Measurements from ENCODE around the gene ATXN1. TPM values are rescaled to one million over a fixed set of nuclear protein-coding genes. Genes with fewer than 3 reads are reported as not detected.

The ATXN1 gene
- polyA plus RNA-seq, 1 donor (not counting 4 experiments of a cell fraction or from before 2014, with no cell fraction given): 9.7 TPM

GRCh38 chr6:16713597-16713996 lies 47.7 kb downstream of the ATXN1 start:
- TF ChIP-seq, protein P1, sequence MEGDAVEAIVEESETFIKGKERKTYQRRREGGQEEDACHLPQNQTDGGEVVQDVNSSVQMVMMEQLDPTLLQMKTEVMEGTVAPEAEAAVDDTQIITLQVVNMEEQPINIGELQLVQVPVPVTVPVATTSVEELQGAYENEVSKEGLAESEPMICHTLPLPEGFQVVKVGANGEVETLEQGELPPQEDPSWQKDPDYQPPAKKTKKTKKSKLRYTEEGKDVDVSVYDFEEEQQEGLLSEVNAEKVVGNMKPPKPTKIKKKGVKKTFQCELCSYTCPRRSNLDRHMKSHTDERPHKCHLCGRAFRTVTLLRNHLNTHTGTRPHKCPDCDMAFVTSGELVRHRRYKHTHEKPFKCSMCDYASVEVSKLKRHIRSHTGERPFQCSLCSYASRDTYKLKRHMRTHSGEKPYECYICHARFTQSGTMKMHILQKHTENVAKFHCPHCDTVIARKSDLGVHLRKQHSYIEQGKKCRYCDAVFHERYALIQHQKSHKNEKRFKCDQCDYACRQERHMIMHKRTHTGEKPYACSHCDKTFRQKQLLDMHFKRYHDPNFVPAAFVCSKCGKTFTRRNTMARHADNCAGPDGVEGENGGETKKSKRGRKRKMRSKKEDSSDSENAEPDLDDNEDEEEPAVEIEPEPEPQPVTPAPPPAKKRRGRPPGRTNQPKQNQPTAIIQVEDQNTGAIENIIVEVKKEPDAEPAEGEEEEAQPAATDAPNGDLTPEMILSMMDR (optimal IDR thresholded peaks at IDR 0.05 in 1 of 3, IDR thresholded peaks at IDR 0.05 in 1 of 3, conservative IDR thresholded peaks at IDR 0.05 in 1 of 3; ENCODE audit: extremely low read depth in 1 of 3, insufficient read depth in 2 of 3, low read length in 3 of 3): no peak
- no peak for TF ChIP-seq EZH2 (IDR thresholded peaks at IDR 0.05; ENCODE audit: low read length)
- H3K9me3 ChIP-seq (ENCODE audit: control insufficient read depth, low read depth, low read length): no peaks in the 10 kb centered on the region
- FAIRE-seq: no peak
- H3K4me2 ChIP-seq (ENCODE audit: control insufficient read depth, extremely low read depth, insufficient read depth, low read depth, low read length): peak overlapping the region; percentile 81
- dilution Hi-C loops (cut with MboI; ENCODE audit: extremely low pct_ligation_motif_present, low sequenced_read_pairs): no loop called here
- peaks cover 0 to 7% of the 10 kb centered on the region in 2 experiments for H3K36me3 ChIP-seq (ENCODE audit: control insufficient read depth in 2 of 2, extremely low read depth in 1 of 2, insufficient read depth in 2 of 2, low read length in 2 of 2)
- H3K9me1 ChIP-seq (ENCODE audit: control insufficient read depth, extremely low read depth, insufficient read depth, low read length): no peaks in the 10 kb centered on the region
- no peak for DNase-seq (ENCODE audit: low read depth, low spot score)
- peaks cover 6% of the 10 kb centered on the region for H3K79me2 ChIP-seq (ENCODE audit: control insufficient read depth, insufficient read depth, low read length)
- peak overlapping the region; percentile 96 for H3K27ac ChIP-seq (ENCODE audit: control insufficient read depth, insufficient read depth, low read length)
- no peak overlapping the region for H2AFZ ChIP-seq (ENCODE audit: control insufficient read depth, low read length)
- H3K4me1 ChIP-seq (ENCODE audit: control insufficient read depth, extremely low read depth, insufficient read depth, low read length): peaks cover 36% of the 10 kb centered on the region
- H3K4me3 ChIP-seq (ENCODE audit: control insufficient read depth in 2 of 3, extremely low read depth in 1 of 3, insufficient read depth in 2 of 3, low read depth in 1 of 3, low read length in 3 of 3): peak overlapping the region; percentile 5 to 50 (median 27)
- no peaks in the 10 kb centered on the region for H3K27me3 ChIP-seq (ENCODE audit: control insufficient read depth, extremely low read depth, insufficient read depth, low read length)
- peak overlapping the region; percentile 80 for H3K9ac ChIP-seq (ENCODE audit: control insufficient read depth, extremely low read depth, insufficient read depth, low read length)
- H4K20me1 ChIP-seq (ENCODE audit: control insufficient read depth, extremely low read depth, insufficient read depth, low read length): no peaks in the 10 kb centered on the region

DNA sequence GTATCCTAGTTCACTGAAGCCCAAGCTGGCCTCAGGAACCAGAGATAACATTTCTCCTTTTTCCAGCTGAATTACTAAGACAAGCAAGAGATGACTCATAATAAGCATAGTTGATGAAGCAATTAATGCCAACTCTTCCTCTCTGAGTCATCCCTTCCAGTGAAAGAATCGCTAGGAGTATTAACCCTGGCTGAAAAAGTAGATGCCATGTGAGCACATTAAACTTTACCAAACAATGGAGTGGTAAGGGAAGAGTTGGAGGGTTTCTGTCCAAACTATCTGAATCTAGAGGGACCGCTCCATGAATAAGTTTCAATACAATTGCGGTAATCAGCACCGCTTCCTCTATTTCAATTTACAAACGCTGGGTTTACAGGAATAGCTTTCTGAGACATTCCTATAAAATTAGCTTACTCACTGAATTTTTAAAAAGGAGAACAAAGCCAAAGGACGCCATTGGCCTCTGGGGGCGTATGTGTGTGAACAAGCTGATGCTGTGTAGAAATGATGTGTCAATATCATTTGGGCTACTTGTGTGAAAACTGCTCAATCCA lies 48.3 kb downstream of the ATXN1 start:
- dilution Hi-C loops (cut with MboI; ENCODE audit: extremely low pct_ligation_motif_present, low sequenced_read_pairs): no loop called here
- Histone ChIP-seq H2AFZ (ENCODE audit: control insufficient read depth, low read length) (peak overlapping the region; percentile 64), H3K4me2 (ENCODE audit: control insufficient read depth, extremely low read depth, insufficient read depth, low read depth, low read length) (peak overlapping the region; percentile 81), H3K4me3 (ENCODE audit: control insufficient read depth in 2 of 3, extremely low read depth in 1 of 3, insufficient read depth in 2 of 3, low read depth in 1 of 3, low read length in 3 of 3) (peak overlapping the region; percentile 5 to 50 (median 27)), H3K27me3 (ENCODE audit: control insufficient read depth, extremely low read depth, insufficient read depth, low read length) (no peaks in the 10 kb centered on the region), H3K9me3 (ENCODE audit: control insufficient read depth, low read depth, low read length) (no peaks in the 10 kb centered on the region), H3K27ac (ENCODE audit: control insufficient read depth, insufficient read depth, low read length) (peak overlapping the region; percentile 96), H3K9me1 (ENCODE audit: control insufficient read depth, extremely low read depth, insufficient read depth, low read length) (no peaks in the 10 kb centered on the region), H3K36me3 (ENCODE audit: control insufficient read depth in 2 of 2, extremely low read depth in 1 of 2, insufficient read depth in 2 of 2, low read length in 2 of 2) (peaks cover 0 to 7% of the 10 kb centered on the region in 2 experiments), H3K9ac (ENCODE audit: control insufficient read depth, extremely low read depth, insufficient read depth, low read length) (peak overlapping the region; percentile 80), H3K4me1 (ENCODE audit: control insufficient read depth, extremely low read depth, insufficient read depth, low read length) (peaks cover 31% of the 10 kb centered on the region), H3K79me2 (ENCODE audit: control insufficient read depth, insufficient read depth, low read length) (peaks cover 6% of the 10 kb centered on the region), H4K20me1 (ENCODE audit: control insufficient read depth, extremely low read depth, insufficient read depth, low read length) (no peaks in the 10 kb centered on the region)
- FAIRE-seq (peak; percentile 87), DNase-seq (ENCODE audit: low read depth, low spot score) (peak; percentile 76)
- TF ChIP-seq, protein P1 (optimal IDR thresholded peaks at IDR 0.05 in 1 of 3, IDR thresholded peaks at IDR 0.05 in 1 of 3, conservative IDR thresholded peaks at IDR 0.05 in 1 of 3; ENCODE audit: extremely low read depth in 1 of 3, insufficient read depth in 2 of 3, low read length in 3 of 3): peak; percentile 42 to 51 (median 49)
- TF ChIP-seq EZH2 (IDR thresholded peaks at IDR 0.05; ENCODE audit: low read length): no peak

All from keratinocyte (primary cell).